Measurements from ENCODE around the gene SMARCD3. TPM values are rescaled to one million over a fixed set of nuclear protein-coding genes. Genes with fewer than 3 reads are reported as not detected.

Gene SMARCD3
- total RNA-seq, 6 experiments from 2014 or later, result 28.0 to 32.9 (median 31.2) TPM

GRCh38 chr7:151240942-151241754 is 7.3 kb downstream of the SMARCD3 start:
- peaks cover 13% of the 10 kb centered on the region for H3K27me3 Mint-ChIP-seq (ENCODE audit: insufficient read depth)
- DNase-seq, result no peak
- no peak for TF ChIP-seq CTCF (IDR thresholded peaks at IDR 0.05)
- no peaks in the 10 kb centered on the region for H3K9me3 Mint-ChIP-seq
- H3K36me3 Mint-ChIP-seq (ENCODE audit: low read depth), result peaks cover 16% of the 10 kb centered on the region; the same call in 1 of the 2 replicates
- H3K4me1 Mint-ChIP-seq (ENCODE audit: low read depth), result peaks cover 11% of the 10 kb centered on the region
- H3K4me3 Mint-ChIP-seq, result no peak overlapping the region
- H3K27ac Mint-ChIP-seq, result peak overlapping the region; percentile 52

- Mint-ChIP-seq H3K36me3 (ENCODE audit: low read depth) (peaks cover 16% of the 10 kb centered on the region; the same call in 1 of the 2 replicates), H3K4me3 (no peak overlapping the region), H3K9me3 (no peaks in the 10 kb centered on the region), H3K27me3 (ENCODE audit: insufficient read depth) (peaks cover 13% of the 10 kb centered on the region), H3K4me1 (ENCODE audit: low read depth) (peaks cover 7% of the 10 kb centered on the region; the same call in 1 of the 2 replicates), H3K27ac (peak overlapping the region; percentile 52)
- no peak for DNase-seq
- no peak for TF ChIP-seq CTCF (IDR thresholded peaks at IDR 0.05)
Measured at GRCh38 chr7:151240536-151240935, 8.0 kb downstream of the SMARCD3 start.

GRCh38 chr7:151239837-151240459 is 8.5 kb downstream of the SMARCD3 start:
- no peak for TF ChIP-seq CTCF (IDR thresholded peaks at IDR 0.05)
- H3K9me3 Mint-ChIP-seq, result no peaks in the 10 kb centered on the region
- peaks cover 9% of the 10 kb centered on the region; the same call in 1 of the 2 replicates for H3K4me1 Mint-ChIP-seq (ENCODE audit: low read depth)
- no peak overlapping the region for H3K4me3 Mint-ChIP-seq
- peaks cover 13% of the 10 kb centered on the region for H3K27me3 Mint-ChIP-seq (ENCODE audit: insufficient read depth)
- DNase-seq, result no peak
- H3K36me3 Mint-ChIP-seq (ENCODE audit: low read depth), result peaks cover 16% of the 10 kb centered on the region; the same call in 1 of the 2 replicates
- H3K27ac Mint-ChIP-seq, result peak overlapping the region; percentile 52

GRCh38 chr7:151238924-151239836 is 9.3 kb downstream of the SMARCD3 start:
- peaks cover 16% of the 10 kb centered on the region; the same call in 1 of the 2 replicates for H3K36me3 Mint-ChIP-seq (ENCODE audit: low read depth)

More at GRCh38 chr7:151238924-151239836, 9.3 kb downstream of the SMARCD3 start:
- Mint-ChIP-seq H3K9me3 (no peaks in the 10 kb centered on the region), H3K4me1 (ENCODE audit: low read depth) (peaks cover 17% of the 10 kb centered on the region), H3K27me3 (ENCODE audit: insufficient read depth) (peaks cover 13% of the 10 kb centered on the region), H3K4me3 (no peak overlapping the region), H3K27ac (no peak overlapping the region)
- DNase-seq, result no peak
- TF ChIP-seq CTCF (IDR thresholded peaks at IDR 0.05), result no peak

All from HFFc6 (cell line).